NCI-H774 (cell line): ENCODE results near the gene POLR3C.
"Not testable (repeated sequence)": the region's sequence is repeated elsewhere in the genome, so short reads cannot be mapped to it uniquely, and the experiment has no call there.

Experiments
- DNase-seq: peaks from one replicate; lab custom pipeline; 2025; lab: John Stamatoyannopoulos, UW

POLR3C gene

GRCh38 chr1:145822779-145823331 lies 1.1 kb upstream of the POLR3C start:
- not testable (repeated sequence) for DNase-seq

DNA sequence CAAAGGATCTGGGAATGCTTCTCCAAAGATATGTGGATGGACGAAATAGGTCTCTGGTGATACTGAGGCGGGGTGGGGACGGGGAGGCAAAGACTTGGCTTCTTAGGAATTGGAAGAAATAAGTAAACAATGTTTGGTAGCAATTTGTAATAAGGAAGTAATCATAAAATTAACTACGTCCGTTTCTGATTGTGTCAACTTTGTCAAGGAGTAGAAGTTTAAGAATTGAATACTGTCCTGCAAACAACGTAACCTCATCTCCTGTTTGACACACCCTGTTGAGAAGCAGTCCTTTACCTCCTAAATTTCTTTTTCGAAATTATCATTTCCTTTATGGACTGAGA lies 471 bp downstream of the POLR3C start:
- DNase-seq, result no peak

- DNase-seq, result no peak
Measured at GRCh38 chr1:145826030-145826429, 2.0 kb downstream of the POLR3C start.

- DNase-seq, result no peak
Measured at GRCh38 chr1:145827966-145828365, 4.0 kb downstream of the POLR3C start.

DNA sequence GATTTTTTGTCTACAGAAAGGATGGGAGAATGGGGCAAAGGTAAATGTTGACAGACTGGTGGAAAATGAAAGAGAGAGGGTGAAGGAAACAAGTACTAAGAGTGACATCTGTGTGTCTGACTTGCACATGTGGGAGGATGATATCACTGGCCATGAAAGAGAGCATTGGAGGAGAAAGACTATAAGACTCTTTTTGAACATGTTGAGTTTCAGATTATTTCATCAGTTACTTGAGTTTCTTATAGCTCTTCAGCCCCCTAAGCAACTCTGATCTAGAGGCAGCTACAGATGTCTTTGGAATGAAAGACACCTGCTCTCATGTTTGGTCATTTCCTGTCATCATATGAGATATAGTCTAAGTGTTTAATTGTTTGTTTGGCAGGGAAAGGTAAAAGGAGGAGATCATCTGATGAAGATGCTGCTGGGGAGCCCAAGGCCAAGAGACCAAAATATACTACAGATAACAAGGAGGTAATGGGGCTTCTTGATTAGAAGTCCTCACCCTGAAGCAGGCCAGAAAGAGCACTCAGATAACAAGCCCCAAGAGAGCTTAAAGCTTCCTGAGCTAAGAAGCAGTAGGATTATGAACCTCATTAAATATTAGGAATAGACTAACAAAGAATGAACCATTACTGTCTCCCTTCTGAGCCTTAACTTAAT lies 4.5 kb downstream of the POLR3C start:
- DNase-seq, result no peak

DNA sequence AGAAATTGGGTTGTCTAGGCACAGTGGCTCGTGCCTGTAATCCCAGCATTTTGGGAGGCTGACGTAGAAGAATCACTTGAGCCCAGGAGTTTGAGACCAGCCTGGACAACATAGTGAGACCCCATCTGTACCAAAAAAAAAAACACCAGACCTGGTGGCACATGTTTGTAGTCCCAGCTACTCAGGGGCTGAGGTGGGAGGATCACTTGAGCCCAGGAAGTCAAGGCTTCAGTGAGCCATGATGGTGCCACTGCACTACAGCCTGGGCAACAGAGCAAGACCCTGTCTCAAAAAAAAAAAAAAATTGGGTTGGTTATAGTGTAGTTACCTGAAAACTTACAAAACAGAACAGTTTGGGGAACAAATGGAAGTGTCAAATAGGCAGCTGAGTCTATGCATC lies 6.8 kb downstream of the POLR3C start:
- DNase-seq, result not testable (repeated sequence)

- no peak for DNase-seq
Measured at GRCh38 chr1:145837656-145838055, 13.7 kb downstream of the POLR3C start.

DNA sequence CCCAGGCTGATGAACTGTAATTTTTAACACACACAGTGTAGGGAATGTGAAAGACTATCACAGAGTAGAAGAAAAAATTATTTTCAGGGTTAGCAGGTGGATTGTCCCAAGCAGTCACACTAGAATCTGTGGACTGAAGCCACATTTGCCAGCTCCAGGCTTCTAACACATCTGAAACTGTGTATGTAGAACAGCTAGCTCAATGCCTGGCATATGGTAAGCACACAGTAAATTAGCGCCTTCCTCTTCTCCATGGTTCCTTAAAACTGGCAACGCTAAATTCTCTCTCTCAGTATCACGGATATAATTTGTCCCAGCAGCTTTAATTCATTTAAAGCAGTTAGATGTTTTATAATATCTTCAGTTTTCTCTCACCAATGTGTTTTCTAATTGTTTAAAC lies 19.0 kb downstream of the POLR3C start:
- no peak for DNase-seq

GRCh38 chr1:145845144-145845513 lies 21.1 kb downstream of the POLR3C start:
- no peak for DNase-seq

DNA sequence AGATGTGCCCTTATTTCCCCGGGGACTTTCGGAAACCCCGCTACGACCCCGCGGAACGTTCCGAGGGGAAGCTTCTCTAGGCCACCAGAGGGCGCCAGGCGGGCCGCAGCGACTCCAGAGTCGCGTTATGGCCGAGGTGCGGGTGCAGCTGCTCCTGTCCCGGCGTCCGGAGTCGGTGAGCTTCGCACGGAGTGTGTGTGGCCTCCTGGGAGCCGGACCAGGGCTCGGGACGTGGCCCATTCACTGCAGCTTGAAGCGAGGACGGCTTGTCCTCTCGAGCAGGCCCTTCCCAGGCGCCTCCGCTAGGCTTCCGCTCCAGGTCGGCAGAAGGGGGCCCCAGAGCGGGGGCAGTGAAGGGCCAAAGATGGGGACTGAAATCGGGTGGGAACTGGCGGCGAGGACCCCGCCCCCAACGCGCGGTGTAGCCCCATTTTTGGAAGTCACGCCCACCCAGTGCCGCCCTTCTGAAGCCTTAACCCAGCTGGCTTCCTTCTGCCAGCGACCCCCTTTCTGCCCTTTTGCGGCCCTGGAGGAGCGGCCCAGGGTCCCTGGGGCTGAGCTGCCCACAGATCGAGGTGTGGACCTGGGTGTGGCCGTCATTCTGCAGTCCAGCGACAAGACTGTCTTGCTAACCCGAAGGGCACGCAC lies 21.6 kb downstream of the POLR3C start, which contains the start of gene NUDT17:
TSS of gene NUDT17 (plus strand) at position 117 of the 648 bp plus-strand sequence. CDS start at position 128, 11 bp downstream.
- peak; percentile 70 for DNase-seq

DNA sequence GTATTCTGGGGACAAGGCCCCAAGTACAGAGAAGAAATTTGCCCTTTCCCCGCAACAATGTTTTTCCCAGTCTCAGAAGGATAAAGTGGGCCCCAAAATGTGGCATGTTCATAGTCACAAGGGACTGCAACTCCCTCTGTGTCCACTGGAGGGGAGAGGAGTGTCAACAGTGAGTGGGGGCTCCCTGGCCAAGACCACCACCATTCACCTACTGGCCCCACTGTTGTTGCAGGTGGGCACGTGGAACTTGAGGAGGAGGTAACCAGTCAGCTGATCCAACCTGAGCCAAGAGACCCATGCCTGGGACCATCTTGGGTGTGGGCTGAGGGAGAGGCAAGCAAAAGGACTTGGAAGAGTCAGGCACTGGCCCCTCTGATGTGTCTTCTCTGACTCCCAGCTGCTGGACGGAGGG lies 22.2 kb downstream of the POLR3C start:
- DNase-seq, result no peak

GRCh38 chr1:145847827-145848226 lies 23.8 kb downstream of the POLR3C start:
- no peak for DNase-seq

DNA sequence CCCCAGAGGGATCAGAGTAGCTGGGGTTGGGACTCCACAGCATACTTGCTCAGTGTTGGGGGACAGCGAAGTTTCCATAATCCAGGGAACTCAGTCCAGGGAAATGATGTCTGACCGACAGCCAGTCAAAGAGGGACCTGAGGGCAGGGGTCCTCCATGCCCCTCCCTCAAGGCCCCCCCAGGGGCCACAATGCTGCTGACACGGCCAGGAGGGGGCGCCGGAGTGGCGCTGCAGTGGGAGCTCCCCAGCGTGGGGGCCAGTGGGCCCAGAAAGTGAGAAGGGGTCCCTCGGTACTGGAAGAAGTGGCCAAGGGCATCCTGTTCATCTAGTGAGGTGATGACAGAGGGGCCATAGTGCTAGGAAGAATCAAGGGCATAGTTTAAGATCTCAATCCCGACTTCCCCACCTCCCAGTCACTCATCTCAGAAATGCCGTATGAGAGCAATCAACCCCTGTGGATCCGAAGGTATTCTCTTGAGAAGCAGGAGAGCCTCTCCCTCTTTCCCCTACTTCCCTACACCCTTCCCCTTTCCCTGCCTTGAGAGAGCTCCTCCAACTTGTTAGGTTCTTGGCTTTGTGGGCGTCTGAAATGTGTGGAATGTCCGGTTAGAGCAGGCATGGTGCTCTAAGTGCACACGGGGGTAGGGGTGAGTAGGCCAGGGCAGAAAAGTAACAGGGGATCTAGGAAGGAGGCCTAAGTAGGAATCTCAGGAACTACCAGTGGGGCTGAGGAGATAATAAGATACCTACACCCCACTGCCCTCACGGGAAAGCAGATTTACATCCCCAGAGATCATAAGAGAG lies 25.6 kb downstream of the POLR3C start:
- no peak for DNase-seq

- no peak for DNase-seq
Measured at GRCh38 chr1:145855426-145855948, 31.5 kb downstream of the POLR3C start.

- no peak for DNase-seq
Measured at GRCh38 chr1:145857170-145857569, 33.2 kb downstream of the POLR3C start.

DNA sequence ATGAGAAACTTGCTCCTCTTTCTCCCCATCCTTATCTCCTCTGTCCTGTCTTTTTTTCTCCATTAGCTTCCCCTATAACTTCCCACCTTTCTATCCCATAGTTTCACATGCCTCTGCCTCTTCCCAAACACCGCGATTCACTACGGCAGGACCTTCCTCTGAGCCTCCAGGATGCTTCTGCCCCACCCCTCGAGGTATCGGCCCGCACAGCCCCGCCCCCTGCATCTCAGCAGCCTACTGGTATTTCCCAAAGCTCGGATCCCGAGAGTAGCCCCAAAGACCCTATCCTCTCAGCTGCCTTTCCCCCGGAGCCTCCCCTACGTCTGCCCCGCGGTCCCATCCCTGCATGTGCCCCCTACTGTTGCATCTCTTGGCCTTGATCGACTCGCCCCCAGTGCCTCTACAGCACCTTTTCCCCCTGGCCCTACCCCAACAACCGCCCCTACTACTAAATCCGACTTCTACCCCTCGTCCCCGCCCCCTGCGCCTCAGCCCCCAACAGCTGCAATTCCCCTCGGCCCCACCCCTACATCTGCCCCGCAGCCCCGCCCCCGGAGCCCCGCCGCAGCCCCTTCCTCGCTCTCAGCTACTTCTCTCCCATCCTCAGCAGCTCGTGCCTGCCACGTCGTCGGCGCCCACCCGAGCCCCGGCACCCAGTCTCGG lies 34.4 kb downstream of the POLR3C start:
- DNase-seq, result no peak

GRCh38 chr1:145858901-145859490 lies 35.0 kb downstream of the POLR3C start, which contains the start of gene PIAS3:
TSS of gene PIAS3 (minus strand) at chr1:145859081. CDS start at chr1:145858990, 91 bp downstream.
- peak; percentile 91 for DNase-seq

DNA sequence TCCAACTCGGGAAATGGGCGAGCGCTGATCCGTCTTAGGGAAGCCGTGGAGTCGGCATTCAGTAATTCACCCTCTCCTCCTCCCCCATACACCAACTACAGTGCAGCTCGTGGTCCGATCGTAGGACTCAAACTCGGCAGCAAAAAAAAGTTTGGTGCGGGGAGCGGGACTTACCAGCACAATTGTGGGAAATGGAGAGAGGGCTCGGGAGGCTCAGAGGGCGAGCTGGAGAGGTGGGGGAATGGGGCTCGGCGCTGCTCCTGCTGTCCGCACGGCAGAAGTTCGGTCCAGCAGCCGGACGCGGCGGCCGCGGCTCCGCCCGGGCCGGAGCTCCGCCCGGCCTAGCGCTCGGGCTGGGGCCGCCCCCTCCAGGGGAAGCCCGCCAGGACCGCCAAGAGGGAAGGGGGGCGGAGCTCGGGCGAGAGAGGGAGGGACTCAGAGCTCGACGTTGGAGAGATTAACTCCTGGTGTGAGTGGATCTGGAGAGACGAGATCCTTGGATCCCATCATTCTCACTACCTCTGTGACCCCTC lies 35.6 kb downstream of the POLR3C start:
- DNase-seq, result peak; percentile 86

DNA sequence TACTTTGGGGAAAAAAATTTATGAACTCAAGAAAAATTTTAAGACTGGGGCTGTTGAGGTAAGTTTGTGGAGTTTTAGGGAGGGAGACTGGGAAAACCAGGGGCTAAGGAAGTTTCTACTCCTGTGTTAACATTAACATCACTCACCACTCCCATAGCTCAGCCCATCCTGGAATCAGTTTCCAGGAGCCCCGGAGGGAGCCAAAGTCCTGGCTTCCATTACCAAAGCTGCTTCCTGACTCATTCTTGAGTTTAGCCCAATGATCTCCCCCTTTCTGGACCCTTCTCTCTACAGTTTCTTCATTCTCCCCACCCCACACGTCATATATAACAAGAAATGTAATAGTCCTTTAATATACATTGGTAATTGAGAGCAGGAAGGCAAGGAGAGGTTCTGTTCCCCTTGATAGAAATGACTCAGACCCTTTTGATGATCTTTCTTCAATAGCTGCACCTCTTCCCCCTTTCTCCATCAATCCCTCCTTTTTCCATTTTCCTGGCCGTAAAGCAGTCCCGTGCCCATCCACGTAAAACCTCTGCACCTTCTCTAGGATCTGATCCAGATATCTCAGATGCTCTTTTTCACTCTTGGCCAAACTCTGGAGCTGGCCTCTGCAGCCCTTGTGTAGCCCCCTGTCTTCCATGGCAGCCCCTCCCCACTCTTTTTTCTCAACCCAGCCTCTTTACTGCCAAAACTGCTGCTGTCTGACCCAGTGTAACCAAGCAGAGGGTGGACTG lies 39.5 kb downstream of the POLR3C start:
- DNase-seq, result no peak

DNA sequence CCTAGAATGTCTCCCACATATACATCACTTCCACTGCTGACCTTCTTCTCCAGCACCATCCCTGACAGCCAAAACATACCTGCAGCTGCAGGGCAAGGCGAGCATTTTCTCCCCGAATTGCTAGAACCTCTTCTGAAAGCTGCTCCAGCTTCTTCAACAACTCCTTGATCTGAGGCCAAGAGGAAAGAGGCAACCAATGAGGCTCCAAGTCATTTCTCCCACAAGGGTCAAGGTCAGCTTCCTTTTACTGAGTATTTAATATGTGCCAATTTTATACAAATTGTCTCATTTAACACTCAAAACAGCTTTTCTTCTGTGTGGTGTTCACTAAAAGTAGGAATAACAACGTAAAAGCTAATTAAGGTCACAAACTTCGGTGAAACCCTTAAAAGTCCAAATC lies 44.2 kb downstream of the POLR3C start:
- no peak for DNase-seq
